HG02943 (cell line): ENCODE results near the gene ARHGAP1.
"Not testable (repeated sequence)": the region's sequence is repeated elsewhere in the genome, so short reads cannot be mapped to it uniquely, and the experiment has no call there.

ENCODE experiments used
- ATAC-seq: cut with Tn5 transposase; IDR thresholded peaks from one replicate; pipeline ENCODE4 v1.9.1; 2021; ENCODE audit warnings: mild to moderate bottlenecking, low read depth, moderate library complexity; ENCODE audit not compliant: unreplicated experiment

Gene ARHGAP1

GRCh38 chr11:46724088-46724487, 23.7 kb upstream of the ARHGAP1 start:
- ATAC-seq = no peak

DNA sequence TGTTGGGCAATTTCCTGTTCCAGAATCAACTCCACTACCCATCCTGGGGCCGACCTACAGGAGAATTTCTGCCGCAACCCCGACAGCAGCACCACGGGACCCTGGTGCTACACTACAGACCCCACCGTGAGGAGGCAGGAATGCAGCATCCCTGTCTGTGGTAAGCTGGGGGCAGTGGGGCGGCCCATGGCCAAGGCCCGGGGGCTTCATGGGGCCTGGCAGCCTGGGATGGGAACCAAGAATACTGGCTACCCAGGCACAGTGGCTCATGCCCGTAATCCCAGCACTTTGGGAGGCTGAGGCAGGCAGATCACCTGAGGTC, 22.9 kb upstream of the ARHGAP1 start:
- ATAC-seq = no peak

- ATAC-seq = no peak
Measured at GRCh38 chr11:46722566-46723358, 22.3 kb upstream of the ARHGAP1 start.

DNA sequence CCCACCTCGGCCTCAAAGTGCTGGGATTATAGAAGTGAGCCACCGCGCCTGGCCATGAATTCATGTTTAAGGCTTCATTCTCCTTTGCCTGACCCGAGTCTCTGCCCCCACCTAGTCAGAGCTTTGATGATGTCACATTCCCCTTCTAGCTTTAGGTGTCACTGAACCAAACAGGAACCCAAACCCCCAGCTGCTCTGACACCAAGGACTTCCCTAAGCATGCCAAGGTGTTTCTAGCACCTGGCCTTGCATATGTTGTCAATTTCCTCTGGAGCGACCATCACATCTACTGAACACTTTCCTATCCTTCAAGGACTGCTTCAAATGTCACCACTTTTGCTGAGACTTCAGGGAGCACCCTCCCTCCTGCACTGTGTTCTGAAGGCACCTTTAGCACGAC, 20.9 kb upstream of the ARHGAP1 start:
- no peak for ATAC-seq

DNA sequence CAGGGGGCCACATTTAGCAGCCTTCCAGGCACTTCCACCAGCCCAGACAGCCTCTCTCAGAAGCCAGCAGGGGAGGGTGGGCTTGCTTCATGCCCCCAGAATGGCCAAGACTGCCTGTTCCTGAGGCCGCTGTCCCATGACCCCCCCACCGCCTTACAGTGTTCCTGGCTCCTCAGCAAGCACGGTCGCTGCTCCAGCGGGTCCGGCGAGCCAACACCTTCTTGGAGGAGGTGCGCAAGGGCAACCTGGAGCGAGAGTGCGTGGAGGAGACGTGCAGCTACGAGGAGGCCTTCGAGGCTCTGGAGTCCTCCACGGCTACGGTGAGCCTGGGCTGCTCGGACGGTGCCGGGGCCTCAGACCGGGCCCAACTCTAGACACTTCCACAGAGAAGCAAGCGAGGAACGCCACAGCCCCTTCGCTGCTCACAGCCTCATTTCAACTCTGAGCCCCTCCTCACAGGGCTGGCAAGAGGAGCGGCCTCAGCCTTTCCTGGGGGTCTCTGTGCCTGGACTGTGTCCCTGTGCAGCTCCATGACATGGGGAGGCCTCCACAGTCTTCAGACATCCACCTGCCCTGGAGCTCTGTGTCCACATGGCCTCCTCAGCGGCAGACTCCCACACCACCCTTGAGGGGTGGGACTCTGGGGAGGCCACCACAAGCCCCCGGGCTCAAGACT, 19.3 kb upstream of the ARHGAP1 start:
- no peak for ATAC-seq

- no peak for ATAC-seq
Measured at GRCh38 chr11:46719048-46719542, 18.7 kb upstream of the ARHGAP1 start, which contains the start of gene F2. Gene F2 (plus strand): TSS chr11:46719213. CDS start chr11:46719236, 23 bp downstream.

- no peak for ATAC-seq
Measured at GRCh38 chr11:46718155-46719019, 18.0 kb upstream of the ARHGAP1 start.

GRCh38 chr11:46717825-46718154, 17.4 kb upstream of the ARHGAP1 start:
- not testable (repeated sequence) for ATAC-seq

DNA sequence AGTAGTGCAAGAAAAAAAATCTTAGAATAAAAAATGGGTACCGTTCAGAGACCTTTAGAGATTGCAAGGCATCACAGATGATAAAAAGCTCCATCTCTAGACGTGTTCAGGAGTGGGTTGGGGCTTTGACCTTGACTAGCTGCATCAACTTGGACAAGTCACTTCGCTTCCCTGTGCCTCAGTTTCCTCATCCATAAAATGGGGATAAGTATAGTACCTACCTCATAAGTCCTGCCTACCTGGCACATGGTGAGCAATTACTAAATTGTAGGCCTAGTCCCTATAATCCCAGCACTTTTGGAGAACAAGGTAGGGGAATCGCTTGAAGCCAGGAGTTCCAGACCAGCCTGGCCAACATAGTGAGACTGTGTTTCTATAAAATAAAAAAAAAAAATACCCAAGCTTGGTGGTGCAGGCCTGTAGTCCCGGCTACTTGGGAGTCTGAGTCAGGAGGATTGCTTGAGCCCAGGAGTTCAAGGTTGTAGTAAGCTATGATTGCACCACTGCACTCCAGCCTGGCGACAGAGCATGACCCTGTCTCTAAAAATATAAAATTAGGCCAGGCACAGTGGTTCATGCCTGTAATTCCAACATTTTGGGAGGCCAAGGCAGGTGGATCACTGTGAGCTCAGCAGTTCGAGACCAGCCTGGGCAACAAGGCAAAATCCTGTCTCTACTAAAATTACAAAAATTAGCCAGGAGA, 12.6 kb upstream of the ARHGAP1 start:
- no peak for ATAC-seq

DNA sequence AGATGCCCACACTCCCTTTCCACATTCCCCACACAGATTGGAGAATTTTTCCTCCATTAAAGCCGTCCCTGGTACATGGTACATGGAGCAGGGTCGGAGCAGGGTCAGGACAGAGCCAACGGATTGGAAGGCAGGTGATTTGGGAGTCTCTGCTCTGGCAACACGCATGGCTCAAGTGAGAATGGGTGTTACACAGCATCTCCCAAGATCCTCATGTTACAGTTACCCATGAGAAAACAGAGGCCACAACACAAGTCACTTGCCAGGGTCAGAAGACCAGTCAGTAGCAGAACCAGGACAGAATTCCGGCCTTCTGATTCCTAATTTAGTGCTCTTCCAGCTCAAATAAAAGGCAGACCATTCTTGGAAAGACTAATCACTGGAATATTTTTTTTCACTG, 10.9 kb upstream of the ARHGAP1 start:
- no peak for ATAC-seq

- ATAC-seq = no peak
Measured at GRCh38 chr11:46710821-46711269, 10.4 kb upstream of the ARHGAP1 start.

DNA sequence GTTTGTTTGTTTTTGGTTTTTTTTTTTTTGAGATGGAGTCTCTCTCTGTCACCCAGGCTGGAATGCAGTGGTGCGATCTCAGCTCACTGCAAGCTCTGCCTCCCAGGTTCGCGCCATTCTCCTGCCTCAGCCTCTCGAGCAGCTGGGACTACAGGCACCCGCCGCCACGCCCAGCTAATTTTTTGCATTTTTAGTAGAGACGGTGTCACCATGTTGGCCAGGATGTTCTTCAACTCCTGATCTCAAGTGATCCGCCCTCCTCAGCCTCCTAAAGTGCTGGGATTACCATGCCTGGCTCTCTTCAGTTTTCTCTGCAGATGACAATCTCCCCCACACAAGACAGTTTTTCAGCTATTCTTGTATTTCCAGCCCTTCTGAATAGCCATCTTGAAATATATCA, 8.9 kb upstream of the ARHGAP1 start:
- not testable (repeated sequence) for ATAC-seq

DNA sequence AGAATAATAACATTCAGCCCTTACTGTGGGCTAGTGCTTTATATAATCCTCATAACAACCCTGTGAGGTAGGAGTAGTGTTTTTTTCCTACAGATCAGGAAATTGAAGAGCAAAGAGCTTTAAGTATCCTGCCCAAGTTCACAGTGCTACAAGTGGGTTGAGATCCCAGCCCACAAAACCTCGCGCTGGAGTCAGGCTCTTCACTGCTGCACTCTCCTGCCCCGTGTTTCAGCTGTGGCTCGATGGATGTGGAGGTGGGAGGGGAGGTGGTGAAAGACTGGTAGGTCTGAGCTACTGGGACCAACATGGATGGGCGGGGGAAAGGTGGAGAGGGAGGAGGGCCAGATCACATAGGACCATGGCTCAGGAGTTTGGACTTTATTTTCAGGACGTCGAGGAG, 6.5 kb upstream of the ARHGAP1 start:
- ATAC-seq = no peak

- no peak for ATAC-seq
Measured at GRCh38 chr11:46705070-46705688, 4.8 kb upstream of the ARHGAP1 start.

DNA sequence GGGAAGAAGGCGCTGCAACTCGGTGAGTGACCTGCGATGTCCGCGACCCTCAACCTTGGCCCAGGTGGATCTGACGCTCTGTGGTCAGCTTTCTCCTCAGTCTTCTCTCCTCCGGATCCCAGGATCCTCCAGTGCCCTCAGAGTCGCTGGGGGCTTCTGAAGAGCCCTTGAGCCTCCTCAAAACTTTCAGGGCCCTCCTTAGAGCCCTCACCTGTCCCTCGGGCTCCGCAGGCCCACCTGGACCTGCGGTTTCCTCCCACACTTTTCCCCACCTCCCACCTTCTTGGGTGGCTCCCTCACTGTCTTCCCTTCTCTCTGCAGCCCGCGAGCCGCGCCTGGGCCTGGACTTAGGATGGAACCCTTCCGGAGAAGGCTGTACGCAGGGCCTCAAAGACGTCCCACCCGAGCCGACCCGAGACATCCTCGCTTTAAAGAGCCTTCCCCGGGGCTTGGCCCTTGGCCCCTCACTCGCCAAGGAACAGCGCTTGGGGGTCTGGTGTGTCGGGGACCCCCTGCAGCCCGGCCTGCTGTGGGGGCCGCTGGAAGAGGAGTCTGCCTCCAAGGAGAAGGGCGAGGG, 747 bp upstream of the ARHGAP1 start:
- ATAC-seq = no peak

GRCh38 chr11:46698597-46698996, 1.8 kb downstream of the ARHGAP1 start:
- ATAC-seq = no peak

GRCh38 chr11:46697723-46698122, 2.7 kb downstream of the ARHGAP1 start:
- no peak for ATAC-seq

- no peak for ATAC-seq
Measured at GRCh38 chr11:46697303-46697702, 3.1 kb downstream of the ARHGAP1 start.

DNA sequence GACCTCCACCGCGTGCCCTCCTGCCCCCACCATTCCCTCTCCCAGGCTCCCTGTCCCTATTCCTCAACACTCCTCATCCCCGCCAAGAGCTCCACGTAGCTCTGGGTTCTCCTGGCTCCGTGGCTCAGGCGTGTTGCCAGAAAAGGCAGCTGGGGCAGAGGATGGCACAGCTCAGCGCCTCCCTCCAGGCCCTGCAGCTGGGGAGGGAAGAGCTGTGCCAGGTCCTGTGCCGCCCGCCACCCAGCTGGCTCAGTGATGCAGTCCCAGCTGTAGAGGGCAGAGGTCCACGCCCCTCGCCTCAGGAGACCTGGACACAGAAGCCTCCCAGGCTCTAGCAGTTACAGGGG, 4.2 kb downstream of the ARHGAP1 start:
- no peak for ATAC-seq
